Measurements from ENCODE around the gene SEMA5A.

DNA sequence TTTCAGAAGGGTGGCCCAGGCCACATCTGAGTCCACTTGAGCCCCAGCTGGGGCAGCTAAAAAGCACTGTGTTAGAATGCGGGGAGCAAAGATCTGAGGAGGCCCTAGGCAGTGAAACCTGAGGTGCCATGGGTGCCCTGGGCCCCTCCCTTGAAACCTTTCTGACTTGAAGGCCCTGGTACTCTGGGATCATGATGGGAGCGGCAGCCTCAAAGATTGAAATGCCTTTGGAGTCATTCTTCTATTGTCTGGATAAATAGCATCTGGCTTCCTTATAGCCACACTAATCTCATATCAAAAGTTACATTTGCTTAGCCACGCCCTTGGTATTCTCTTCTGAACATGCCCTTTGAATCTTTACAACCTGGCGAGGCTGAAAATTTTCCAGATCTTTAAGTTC lies 7.7 kb upstream of the SEMA5A start:
- TF ChIP-seq POLR2AphosphoS5 (IDR thresholded peaks at IDR 0.05; ENCODE audit: low read depth, low read length) (no peak), POLR2A (IDR thresholded peaks at IDR 0.05; ENCODE audit: low read depth, low read length) (no peak), TAF1 (IDR thresholded peaks at IDR 0.05; ENCODE audit: borderline replicate concordance, low read depth, low read length) (no peak)

Measured in GM12892 (cell line).